GM10266 (cell line): ENCODE results near the gene ZSCAN29.

Experiments used
- DNase-seq: peaks from one replicate; pipeline ENCODE4 v3.0.0; 2012; ENCODE audit errors: extremely low spot score
- TF ChIP-seq, protein P1 (sequence below): IDR thresholded peaks from 2 replicates; pipeline ENCODE4 v1.5.1; 2012; ENCODE audit warnings: mild to moderate bottlenecking, low read depth; ENCODE audit not compliant: control insufficient read depth, insufficient read depth; ENCODE audit errors: missing control alignments

ZSCAN29 gene

GRCh38 chr15:43370975-43371974, at the start of gene ZSCAN29, which contains the start of gene TUBGCP4:
Gene ZSCAN29, minus strand, starts transcription at chr15:43371043. Its CDS starts 1,130 bp downstream, at chr15:43369913.
Gene TUBGCP4, plus strand, starts transcription at chr15:43371101. Its CDS starts 254 bp downstream, at chr15:43371355.
- DNase-seq = peak; percentile 93
- TF ChIP-seq, protein P1, sequence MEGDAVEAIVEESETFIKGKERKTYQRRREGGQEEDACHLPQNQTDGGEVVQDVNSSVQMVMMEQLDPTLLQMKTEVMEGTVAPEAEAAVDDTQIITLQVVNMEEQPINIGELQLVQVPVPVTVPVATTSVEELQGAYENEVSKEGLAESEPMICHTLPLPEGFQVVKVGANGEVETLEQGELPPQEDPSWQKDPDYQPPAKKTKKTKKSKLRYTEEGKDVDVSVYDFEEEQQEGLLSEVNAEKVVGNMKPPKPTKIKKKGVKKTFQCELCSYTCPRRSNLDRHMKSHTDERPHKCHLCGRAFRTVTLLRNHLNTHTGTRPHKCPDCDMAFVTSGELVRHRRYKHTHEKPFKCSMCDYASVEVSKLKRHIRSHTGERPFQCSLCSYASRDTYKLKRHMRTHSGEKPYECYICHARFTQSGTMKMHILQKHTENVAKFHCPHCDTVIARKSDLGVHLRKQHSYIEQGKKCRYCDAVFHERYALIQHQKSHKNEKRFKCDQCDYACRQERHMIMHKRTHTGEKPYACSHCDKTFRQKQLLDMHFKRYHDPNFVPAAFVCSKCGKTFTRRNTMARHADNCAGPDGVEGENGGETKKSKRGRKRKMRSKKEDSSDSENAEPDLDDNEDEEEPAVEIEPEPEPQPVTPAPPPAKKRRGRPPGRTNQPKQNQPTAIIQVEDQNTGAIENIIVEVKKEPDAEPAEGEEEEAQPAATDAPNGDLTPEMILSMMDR = peak; percentile 55

DNA sequence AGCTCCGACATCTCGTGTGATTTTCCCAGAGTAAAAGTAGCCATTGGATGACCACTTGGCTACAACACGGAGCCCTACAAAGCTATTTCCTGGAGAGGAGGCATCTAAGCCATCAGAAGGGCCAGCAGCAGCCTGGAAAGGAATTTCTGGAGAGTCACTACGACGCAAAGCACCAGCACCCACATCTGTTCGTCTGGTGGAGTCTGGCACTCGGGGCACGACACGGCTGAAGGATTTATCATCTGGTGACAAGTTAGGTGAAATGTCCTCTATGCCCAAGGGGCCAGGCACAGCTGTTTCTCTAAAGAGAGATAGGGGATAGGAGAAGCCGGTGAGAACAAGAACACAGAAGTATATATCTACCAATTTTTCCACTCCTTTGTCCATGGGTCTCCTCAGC, 49.6 kb upstream of the ZSCAN29 start:
- TF ChIP-seq, protein P1 = no peak
- DNase-seq = no peak

GRCh38 chr15:43414196-43414595, 43.4 kb upstream of the ZSCAN29 start:
- no peak for DNase-seq
- TF ChIP-seq, protein P1 = no peak

DNA sequence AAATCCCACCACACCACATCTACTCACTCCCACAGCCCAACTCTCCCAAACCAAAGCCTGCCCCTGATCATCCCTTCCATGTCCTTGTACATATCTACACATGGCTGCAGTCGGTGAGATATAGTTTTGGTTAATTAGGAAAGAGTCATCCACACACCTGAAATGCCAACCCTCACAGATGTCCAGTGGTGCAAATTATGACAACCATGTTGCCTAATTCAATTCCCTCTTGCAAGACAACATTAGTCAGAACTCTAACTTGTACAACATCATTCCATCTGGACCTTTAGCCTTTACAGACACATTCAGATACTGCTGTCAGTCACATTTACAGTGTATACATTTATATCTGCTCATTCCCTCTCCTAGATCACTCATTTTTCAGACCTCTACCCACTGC, 41.3 kb upstream of the ZSCAN29 start:
- TF ChIP-seq, protein P1 = no peak
- no peak for DNase-seq

GRCh38 chr15:43410572-43411214, 39.9 kb upstream of the ZSCAN29 start:
- TF ChIP-seq, protein P1 = no peak
- DNase-seq = no peak

DNA sequence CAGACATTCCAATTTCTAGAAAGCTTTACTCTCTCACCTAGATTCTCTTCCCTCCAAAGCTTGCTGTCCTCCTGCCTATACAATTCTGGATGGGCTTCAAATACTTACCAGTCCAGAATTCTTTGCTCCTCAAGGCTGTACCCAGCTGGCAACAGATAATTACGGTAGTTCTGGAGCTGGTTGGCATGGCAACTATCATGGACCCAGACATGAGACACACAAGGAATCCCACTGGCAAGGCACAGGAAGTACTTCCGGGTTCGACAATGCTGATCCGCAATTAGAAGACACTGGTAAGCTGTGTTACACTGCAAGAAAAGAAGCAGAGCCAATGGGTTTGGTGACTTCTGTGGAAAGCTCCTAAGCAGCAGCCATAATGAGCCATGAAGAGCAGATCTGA, 37.9 kb upstream of the ZSCAN29 start:
- DNase-seq = no peak
- TF ChIP-seq, protein P1 = no peak
